ENCODE data around the gene A4GNT.
A peak's percentile ranks its signal among the peaks of the same experiment; 100 is the strongest.

A4GNT gene

GRCh38 chr3:138078901-138079344 lies 53.3 kb downstream of the A4GNT start:
- peak; percentile 88 for DNase-seq (ENCODE audit: low spot score)

DNA sequence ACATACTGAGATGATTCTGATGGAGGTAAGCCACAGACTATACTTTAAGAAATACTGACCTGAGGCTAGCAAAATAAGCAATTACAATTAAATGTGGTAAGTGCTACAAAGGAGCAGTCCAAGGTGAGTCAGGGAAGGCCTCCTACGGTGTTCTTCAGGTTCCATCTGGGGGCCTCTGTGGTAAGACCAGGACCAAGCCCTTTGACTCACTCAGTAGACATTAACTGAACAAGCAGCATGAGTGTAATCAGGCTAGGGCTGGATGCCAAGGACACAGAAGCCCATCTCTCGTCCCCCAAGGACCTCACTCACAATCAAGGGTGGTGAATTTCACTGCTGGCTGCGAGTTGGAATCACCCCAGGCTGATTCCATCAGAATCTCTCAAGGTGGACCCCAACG lies 54.1 kb downstream of the A4GNT start:
- DNase-seq (ENCODE audit: low spot score): no peak

Measured in AG20443 (cell line).